Right atrium auricular region (tissue), 2 donors: ENCODE measurements around the gene KRTAP12-2. TPM values are rescaled to one million over a fixed set of nuclear protein-coding genes. Genes with fewer than 3 reads are reported as not detected.

Experiments used
- DNase-seq: peaks from one replicate; pipeline ENCODE4 v3.0.0-alpha.2; 2019; ENCODE audit warnings: low spot score
- H3K27ac ChIP-seq, 2 donors: fragments of 200-600 bp; sonication (generic); 1 replicate in 1 of 2; 2 replicates in 1 of 2; pipeline ENCODE4 v1.5.1; 2016 to 2019
- H3K27me3 ChIP-seq, 2 donors: fragments of 200-600 bp; sonication (generic); one replicate each; pipeline versions ENCODE4 v1.5.1 to v1.6.0; 2017 to 2019
- H3K36me3 ChIP-seq: fragments of 200-600 bp; sonication (generic); one replicate; pipeline ENCODE4 v1.5.1; 2016
- H3K4me1 ChIP-seq, 2 donors: fragments of 200-600 bp; sonication (generic); one replicate each; pipeline versions ENCODE4 v1.5.1 to v1.6.0; 2017 to 2019
- H3K4me3 ChIP-seq, 2 donors: fragments of 200-600 bp; sonication (generic); 1 replicate in 1 of 2; 2 replicates in 1 of 2; pipeline ENCODE4 v1.5.1; 2017 to 2019; ENCODE audit warnings: mild to moderate bottlenecking in 1 of 2, moderate library complexity in 1 of 2
- H3K9me3 ChIP-seq, 2 donors: fragments of 200-600 bp; sonication (generic); one replicate each; pipeline ENCODE4 v1.5.1; 2019
- CTCF ChIP-seq, 2 donors: fragments of 200-600 bp; sonication (generic); IDR thresholded peaks; one replicate each; pipeline ENCODE4 v1.5.1; 2019; ENCODE audit warnings: antibody characterized with exemption in 2 of 2
- total RNA-seq, 2 donors: library from RNA; depleted of rRNA; stranded (reverse); fragments of >200 nt; gene quantifications; one replicate each; pipeline ENCODE4 v1.1.0, GENCODE V29; 2016

Gene KRTAP12-2
- total RNA-seq, 2 donors from 2014 or later = not detected

GRCh38 chr21:44658913-44659595, 7.7 kb downstream of the KRTAP12-2 start:
- Histone ChIP-seq H3K9me3 (peaks cover 0 to 9% of the 10 kb centered on the region in 2 donors), H3K36me3 (no peaks in the 10 kb centered on the region), H3K27me3 (no peaks in the 10 kb centered on the region), H3K4me3 (no peak overlapping the region), H3K4me1 (no peaks in the 10 kb centered on the region), H3K27ac (no peak overlapping the region)
- no peak for TF ChIP-seq CTCF (IDR thresholded peaks at IDR 0.05)
- no peak for DNase-seq

GRCh38 chr21:44658541-44658910, 8.2 kb downstream of the KRTAP12-2 start:
- DNase-seq = no peak
- no peak overlapping the region for H3K27ac ChIP-seq

GRCh38 chr21:44657635-44658540, 8.8 kb downstream of the KRTAP12-2 start, which contains the start of gene KRTAP12-3:
Gene KRTAP12-3 (plus strand): TSS chr21:44657932. CDS start chr21:44657980, 48 bp downstream.
- Histone ChIP-seq H3K4me3 (no peak within 1 kb of the TSS), H3K27me3 (no peaks in the 10 kb centered on the region), H3K9me3 (peaks cover 0 to 9% of the 10 kb centered on the region in 2 donors), H3K27ac (no peak within 1 kb of the TSS), H3K4me1 (no peaks in the 10 kb centered on the region), H3K36me3 (no peaks in the 10 kb centered on the region)
- no peak for TF ChIP-seq CTCF (IDR thresholded peaks at IDR 0.05)
- DNase-seq = no peak

More at GRCh38 chr21:44658541-44658910, 8.2 kb downstream of the KRTAP12-2 start:
- Histone ChIP-seq H3K27me3 (no peaks in the 10 kb centered on the region), H3K36me3 (no peaks in the 10 kb centered on the region), H3K9me3 (peaks cover 0 to 9% of the 10 kb centered on the region in 2 donors), H3K4me1 (no peaks in the 10 kb centered on the region), H3K4me3 (no peak overlapping the region)
- no peak for TF ChIP-seq CTCF (IDR thresholded peaks at IDR 0.05)

GRCh38 chr21:44656868-44657267, 9.9 kb downstream of the KRTAP12-2 start:
- no peak for DNase-seq
- Histone ChIP-seq H3K4me1 (no peaks in the 10 kb centered on the region), H3K27ac (no peak overlapping the region), H3K27me3 (no peaks in the 10 kb centered on the region), H3K4me3 (no peak overlapping the region), H3K36me3 (no peaks in the 10 kb centered on the region), H3K9me3 (peaks cover 0 to 9% of the 10 kb centered on the region in 2 donors)
- TF ChIP-seq CTCF (IDR thresholded peaks at IDR 0.05) = no peak

- Histone ChIP-seq H3K36me3 (no peaks in the 10 kb centered on the region), H3K9me3 (peaks cover 0 to 9% of the 10 kb centered on the region in 2 donors), H3K4me3 (no peak within 1 kb of the TSS), H3K4me1 (no peaks in the 10 kb centered on the region), H3K27ac (no peak within 1 kb of the TSS), H3K27me3 (no peaks in the 10 kb centered on the region)
- no peak for DNase-seq
- no peak for TF ChIP-seq CTCF (IDR thresholded peaks at IDR 0.05)
Observed at GRCh38 chr21:44654576-44655175, 12.1 kb downstream of the KRTAP12-2 start, which contains the start of gene KRTAP12-4. Gene KRTAP12-4 (minus strand): TSS chr21:44654659. CDS start chr21:44654614, 45 bp downstream.
